ENCODE results near the gene LMX1B.

DNA sequence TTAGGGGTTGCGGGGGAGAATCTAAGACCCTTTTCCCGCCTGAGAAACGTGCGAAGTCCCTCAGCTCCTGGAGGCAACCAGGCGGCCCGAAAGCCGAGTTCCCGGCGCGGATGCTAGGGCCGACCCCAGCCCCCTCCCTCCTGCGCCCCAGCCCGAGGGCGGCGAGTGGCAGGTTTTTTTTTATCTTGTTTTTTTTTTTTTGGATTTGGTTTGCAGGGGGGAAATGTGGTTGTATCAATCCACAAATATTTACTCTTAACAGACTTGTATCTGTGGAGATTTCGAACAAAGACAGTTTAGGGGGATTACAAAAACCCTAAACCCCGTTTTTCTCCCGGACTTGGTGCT lies 10.7 kb downstream of the LMX1B start:
- TF ChIP-seq POLR2AphosphoS5 (IDR thresholded peaks at IDR 0.05; ENCODE audit: borderline replicate concordance, low read depth, low read length) (no peak), EZH2 (IDR thresholded peaks at IDR 0.05) (no peak), FOXP2 (optimal IDR thresholded peaks at IDR 0.05; ENCODE audit: control extremely low read depth, extremely low read length, insufficient read depth) (no peak)

Measured in SK-N-MC (cell line).